ENCODE measurements around the gene RALGAPA2.

DNA sequence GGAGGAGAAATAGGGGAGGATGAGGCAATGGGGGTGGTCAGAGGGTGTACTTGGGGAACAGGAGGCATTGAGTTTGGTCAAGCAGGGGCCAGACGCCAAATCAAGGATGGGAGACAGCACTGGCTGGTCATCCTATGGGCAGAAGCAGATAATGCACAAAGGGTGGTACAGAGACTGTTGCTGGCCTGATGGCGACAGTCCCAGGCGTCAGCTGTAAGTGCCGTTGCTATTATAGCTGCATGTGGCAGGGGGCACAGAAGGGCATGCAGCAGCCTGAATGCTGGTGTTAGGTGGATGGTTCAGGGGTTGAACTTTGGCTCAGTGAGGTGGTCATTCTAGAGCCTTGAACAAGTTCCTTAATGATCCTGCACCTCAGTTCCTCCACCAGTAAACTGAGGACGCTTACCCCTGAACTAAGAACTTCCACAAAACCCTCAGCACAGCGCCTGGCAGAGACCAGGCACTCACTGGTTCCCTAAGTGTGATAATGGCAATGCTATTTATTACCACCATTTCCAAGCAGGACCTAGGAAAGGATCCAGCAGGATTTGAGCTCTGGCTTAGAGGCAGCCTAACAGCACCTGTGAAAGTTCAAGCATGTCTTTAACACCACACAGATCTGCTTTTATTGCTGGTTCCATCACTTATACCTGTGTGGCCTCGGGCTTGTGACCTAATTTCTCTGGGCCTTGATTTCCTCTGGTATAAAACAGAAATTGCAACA is 181.9 kb downstream of the RALGAPA2 start:
- TF ChIP-seq, protein P1, sequence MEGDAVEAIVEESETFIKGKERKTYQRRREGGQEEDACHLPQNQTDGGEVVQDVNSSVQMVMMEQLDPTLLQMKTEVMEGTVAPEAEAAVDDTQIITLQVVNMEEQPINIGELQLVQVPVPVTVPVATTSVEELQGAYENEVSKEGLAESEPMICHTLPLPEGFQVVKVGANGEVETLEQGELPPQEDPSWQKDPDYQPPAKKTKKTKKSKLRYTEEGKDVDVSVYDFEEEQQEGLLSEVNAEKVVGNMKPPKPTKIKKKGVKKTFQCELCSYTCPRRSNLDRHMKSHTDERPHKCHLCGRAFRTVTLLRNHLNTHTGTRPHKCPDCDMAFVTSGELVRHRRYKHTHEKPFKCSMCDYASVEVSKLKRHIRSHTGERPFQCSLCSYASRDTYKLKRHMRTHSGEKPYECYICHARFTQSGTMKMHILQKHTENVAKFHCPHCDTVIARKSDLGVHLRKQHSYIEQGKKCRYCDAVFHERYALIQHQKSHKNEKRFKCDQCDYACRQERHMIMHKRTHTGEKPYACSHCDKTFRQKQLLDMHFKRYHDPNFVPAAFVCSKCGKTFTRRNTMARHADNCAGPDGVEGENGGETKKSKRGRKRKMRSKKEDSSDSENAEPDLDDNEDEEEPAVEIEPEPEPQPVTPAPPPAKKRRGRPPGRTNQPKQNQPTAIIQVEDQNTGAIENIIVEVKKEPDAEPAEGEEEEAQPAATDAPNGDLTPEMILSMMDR (conservative IDR thresholded peaks at IDR 0.05; ENCODE audit: low read length), result no peak
- TF ChIP-seq EZH2phosphoT487 (IDR thresholded peaks at IDR 0.05; ENCODE audit: borderline replicate concordance), result no peak
